Measurements from ENCODE around the gene KCNE2. TPM values are rescaled to one million over a fixed set of nuclear protein-coding genes. Genes with fewer than 3 reads are reported as not detected.

KCNE2 gene
- total and polyA plus RNA-seq, 2 of the 8 experiments (the other 6 are each of a cell fraction or from before 2014, with no cell fraction given), result 0.09 to 0.37 TPM

GRCh38 chr21:34345892-34346291, 17.9 kb upstream of the KCNE2 start (continued):
- TF ChIP-seq SUZ12 (IDR thresholded peaks at IDR 0.05; ENCODE audit: low read length) (no peak), RBBP5 (IDR thresholded peaks at IDR 0.05; ENCODE audit: borderline replicate concordance, low read depth, low read length) (no peak), ATF3 (IDR thresholded peaks at IDR 0.05; ENCODE audit: insufficient read depth, low read depth, low read length) (no peak)

Data from H1 (cell line).